ENCODE measurements around the gene SSH2.
A peak's percentile ranks its signal among the peaks of the same experiment; 100 is the strongest.
"Not testable (repeated sequence)": the region's sequence is repeated elsewhere in the genome, so short reads cannot be mapped to it uniquely, and the experiment has no call there.

SSH2 gene

DNA sequence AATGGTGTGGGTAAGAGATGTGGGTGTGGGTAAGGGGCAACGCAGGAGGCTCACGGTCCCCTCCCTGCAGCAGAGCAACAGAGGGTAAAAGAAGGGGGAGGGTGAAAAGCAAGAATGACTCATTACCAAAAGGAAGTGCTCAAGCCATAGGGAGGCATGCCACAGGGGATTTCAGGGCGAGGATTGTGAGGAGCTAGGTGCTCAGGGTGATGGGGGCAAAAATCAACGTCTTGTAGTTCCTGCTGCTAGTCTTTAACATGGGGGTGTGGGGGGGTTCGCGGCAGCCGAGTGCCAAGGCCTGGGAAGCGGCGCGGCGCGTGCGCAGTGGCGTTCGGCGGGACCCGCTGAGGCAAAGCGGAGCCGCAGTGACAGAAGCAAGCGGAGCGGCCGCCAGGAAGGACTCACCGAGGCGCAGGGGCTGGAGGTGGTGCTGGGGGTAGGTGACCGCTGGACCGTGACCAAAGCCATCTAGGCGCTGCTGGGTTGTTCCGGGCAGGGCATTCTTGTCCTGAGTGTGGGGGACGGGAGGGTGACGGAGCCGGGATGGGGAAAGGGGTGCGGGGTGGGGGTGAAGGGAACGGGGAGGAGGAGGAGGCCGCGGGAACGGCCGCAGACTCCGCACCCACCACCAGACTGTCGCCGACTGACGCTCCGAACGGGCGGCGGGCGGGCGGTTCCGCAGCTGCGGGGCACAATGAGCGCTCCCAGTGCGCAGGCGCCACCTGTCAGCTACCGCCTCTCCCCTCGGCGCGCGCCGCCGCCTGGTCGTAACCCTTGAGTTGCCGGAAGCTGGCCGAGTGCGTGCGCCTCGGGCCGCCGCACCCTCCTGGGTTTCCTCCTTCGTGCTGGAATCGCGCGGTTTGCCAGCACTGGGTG, at the start of gene SSH2:
TSS of gene SSH2 (minus strand) at position 696 of the 876 bp plus-strand sequence. CDS start at position 468, 228 bp downstream.
- peak; percentile 77 to 89 (median 84) for DNase-seq

- no peak for DNase-seq
Measured at GRCh38 chr17:29977836-29978235, 47.8 kb upstream of the SSH2 start.

DNA sequence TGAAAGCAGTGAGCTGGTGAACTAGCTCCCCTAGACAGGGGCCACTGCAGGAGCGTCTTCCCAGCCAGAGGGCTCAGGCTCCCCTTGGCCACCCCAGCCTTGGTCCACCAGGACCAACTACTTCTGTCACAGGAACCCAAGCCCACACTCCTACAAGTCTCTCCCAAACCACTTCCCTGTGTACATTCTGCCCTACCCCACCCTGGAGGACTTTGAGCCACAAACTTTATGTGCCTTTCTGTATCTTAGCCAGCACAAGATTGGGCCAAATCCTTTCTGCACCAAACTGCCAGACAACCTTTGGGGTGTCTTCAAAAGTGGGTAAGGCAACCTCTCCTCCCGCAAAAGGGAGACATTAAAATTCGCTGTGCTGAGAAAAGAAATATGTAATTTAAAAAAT, 43.0 kb upstream of the SSH2 start:
- no peak for DNase-seq

GRCh38 chr17:29972277-29972676, 42.2 kb upstream of the SSH2 start:
- DNase-seq, result no peak

DNA sequence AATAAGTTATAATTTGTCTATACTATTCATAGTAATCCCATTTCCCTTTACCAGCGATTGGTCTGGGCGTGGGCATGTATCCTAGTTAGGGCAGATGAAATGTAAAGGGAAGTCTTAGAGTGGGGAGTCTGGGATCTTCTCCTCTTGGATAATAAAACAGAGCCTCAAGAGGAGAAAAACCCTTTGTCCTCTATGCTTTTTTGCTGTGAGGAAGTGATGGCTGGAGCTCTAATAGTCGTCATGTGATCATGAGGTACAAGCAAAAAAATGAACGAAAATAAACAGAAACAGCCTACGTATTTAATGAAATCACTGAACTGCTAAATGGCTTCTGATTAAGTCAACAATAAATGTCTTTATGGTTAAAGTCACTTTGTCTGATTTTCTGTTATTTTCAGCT, 38.2 kb upstream of the SSH2 start:
- no peak for DNase-seq

DNA sequence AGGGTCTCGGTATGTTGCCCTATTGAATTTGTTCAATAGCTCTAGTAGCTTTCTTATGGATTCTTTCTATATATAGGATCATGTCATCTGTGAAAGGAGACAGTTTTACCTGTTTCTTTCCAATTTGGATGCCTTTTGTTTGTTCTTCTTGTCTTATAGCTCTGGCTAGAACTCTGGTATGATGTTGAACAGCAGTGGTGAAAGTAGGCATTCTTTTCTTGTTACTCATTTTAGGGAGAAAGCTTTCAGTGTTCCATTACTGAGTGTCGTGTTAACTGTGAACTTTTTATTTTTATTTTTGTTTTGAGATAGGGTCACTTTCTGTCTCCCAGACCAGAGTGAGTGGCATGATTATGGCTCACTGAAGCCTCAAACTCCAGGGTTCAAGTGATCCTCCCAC, 32.6 kb upstream of the SSH2 start:
- no peak for DNase-seq

GRCh38 chr17:29959658-29960337, 29.8 kb upstream of the SSH2 start:
- DNase-seq, result no peak

DNA sequence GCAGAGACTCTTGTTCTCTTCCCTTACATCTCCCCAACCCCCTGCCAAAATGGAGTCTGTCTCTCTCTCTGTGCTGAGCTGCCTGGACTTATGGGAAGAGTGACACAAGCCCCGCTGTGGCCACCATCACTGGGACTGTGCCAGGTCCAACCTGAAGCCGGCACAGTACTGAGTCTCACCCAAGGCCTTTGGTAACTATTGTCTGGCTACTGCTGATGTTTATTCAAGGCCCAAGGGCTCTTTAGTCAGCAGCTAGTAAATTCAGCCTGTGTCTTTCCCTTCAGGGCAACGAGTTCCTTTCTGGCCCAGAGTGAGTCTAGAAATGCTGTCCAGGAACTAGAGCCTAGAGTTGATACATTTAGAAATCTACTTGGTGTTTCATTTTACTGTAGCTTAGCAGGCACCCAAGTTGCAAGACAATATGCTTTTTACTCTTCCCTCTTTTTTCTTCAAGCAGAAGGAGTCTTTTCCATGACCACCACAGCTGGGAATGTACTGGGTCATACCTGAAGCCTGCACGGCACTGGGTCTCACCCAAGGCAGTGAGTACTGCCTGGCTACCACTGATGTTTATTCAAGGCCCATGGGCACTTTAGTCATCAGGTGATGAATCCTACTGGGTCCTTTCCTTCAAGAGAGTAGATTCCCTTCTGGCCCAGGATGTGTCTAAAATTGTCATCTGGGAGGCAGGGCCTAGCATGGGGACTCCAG, 29.1 kb upstream of the SSH2 start:
- DNase-seq, result no peak

- DNase-seq, result not testable (repeated sequence)
Measured at GRCh38 chr17:29957488-29957887, 27.5 kb upstream of the SSH2 start.

DNA sequence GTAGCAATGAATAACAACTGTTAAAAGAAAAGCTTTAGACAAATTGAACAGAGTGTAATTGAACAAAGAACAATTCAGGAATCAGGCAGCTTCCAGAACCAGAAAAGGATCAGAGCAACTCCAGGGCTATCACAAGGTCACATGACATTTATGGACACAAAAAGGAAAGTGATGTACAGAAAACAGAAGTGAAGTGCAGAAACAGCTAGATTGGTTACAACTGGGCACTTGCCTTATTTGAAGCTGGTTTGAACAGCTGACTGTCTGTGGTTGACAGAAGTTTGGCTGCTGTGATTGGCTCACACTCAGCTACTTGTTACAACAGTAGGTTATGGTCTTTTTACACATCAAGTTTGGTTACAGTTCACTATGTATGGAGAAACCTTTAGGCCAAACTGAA, 26.2 kb upstream of the SSH2 start:
- DNase-seq, result no peak

- no peak for DNase-seq
Measured at GRCh38 chr17:29954405-29954804, 24.4 kb upstream of the SSH2 start.

GRCh38 chr17:29949696-29950095, 19.7 kb upstream of the SSH2 start:
- no peak for DNase-seq

DNA sequence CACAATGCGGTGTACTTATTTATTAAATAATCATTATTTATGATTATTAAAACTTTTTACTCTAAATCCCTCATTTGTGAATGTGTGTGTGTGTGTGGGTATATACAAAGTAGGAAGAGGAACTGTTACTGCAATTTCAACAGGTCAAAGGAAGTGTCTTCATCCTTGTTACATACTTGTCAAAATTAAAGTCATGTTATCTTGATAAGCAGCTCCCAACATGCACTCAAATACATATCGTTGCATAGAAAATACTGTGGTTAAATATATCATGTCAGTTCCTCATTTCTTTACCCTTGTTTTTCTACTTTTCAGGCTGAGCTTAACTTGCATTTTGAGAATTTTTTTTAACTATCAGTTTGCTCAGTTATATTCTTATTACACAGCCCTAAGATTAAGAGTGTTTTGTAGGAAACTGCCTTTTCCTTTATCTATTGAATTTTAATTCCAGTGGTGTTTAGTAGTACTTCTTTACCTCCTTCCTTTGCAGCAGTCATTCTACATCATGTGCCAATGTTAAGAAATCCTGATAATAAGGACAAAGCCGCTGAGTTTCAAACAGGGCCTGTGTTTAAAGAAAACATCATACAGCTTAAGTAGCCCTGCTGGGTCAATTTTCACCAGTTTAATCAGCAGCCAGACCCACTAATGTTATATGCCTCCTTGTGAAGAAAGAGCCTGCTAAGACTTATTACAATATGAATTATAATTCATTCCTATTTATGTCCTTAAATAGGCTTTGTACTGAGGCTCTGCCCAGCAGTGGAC, 18.6 kb upstream of the SSH2 start:
- no peak for DNase-seq

- DNase-seq, result no peak
Measured at GRCh38 chr17:29945281-29945680, 15.3 kb upstream of the SSH2 start.

- DNase-seq, result no peak
Measured at GRCh38 chr17:29941334-29941733, 11.3 kb upstream of the SSH2 start, which contains the start of gene EFCAB5. Gene EFCAB5 (plus strand): TSS chr17:29941634. CDS start chr17:29941797, 163 bp downstream.

DNA sequence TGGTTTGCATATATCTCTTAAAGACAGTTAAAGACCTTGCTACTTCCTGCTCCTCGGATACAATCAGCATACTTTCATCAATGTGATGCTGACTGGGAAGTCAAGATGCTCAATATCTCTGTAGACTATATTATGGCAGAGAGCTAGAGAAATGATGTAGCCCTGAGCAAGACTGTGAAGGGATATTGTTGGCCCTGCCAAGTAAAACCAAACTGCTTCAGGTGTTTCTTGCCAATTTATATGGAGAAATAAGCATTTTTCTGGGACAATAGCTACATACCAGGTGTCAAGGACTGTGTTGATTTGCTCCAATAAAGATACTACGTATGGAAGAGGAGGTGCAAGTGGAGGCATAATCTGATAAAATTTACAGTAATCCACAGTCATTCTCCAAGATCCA, 6.7 kb upstream of the SSH2 start:
- DNase-seq, result no peak

DNA sequence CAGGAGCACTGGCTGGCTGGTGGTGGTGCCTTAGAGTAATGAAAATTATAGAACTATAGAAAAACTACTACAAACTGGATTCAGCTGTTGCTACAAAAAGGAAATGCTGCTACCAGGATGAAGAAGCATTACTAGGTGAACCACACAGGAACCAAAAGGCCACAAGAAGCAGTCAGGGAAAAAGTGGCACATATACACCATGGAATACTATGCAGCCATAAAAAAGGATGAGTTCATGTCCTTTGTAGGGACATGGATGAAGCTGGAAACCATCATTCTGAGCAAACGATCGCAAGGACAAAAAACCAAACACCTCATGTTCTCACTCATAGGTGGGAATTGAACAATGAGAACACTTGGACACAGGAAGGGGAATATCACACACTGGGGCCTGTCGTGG, 5.9 kb upstream of the SSH2 start:
- DNase-seq, result not testable (repeated sequence)

DNA sequence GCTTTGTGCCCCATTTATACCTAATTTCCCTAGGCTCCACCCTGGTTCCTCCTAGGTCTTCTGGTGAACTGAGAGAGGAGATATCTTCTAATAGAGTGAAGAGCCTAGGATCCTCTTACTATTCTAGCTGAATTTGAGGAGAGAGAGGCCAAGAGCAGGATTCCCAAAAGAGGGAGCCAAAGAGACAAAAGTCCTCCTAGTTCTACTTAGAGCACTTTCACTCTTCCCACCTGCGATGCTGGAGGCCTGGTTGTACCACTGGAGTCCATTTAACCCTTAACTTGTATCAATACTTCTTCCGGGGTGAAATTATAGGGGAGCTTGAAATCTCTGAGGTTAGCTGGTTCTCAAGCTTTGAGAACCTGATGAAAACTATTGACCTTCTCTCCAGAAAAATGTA, 3.4 kb upstream of the SSH2 start:
- DNase-seq, result no peak

GRCh38 chr17:29931231-29931932, 1.4 kb upstream of the SSH2 start:
- peak; percentile 37 to 86 (median 73) for DNase-seq

DNA sequence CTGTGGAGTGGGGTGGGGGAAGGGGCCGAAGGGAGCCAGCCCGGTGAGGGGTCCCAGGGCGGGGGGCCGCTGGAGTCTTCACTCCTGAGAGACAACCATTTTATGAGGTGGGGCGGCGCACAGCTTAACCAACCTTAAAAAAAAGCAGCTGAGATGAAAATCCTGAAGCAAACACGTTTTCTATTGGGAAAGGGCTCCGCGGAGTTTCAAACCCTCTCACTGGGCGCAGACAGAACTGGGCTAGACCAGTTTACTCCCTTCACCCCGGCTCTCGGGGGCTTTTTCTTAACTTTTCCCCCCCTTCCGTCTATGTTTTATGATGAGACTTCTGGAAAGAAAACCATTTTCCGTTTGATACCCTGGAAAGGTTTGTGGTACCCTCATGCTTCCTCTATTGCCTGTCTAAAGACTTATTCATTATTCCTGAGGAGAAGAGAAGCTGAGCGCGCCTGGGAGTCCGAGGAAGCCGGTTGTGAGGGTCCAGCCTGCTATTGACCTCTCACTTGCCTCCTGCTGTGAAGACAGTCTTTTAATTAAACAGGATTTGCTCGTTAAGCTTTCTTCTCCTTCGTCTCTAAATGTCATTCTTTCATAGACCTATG, 482 bp upstream of the SSH2 start:
- DNase-seq, result peak in 5 of 6 experiments; percentile 43 to 82 (median 62)

GRCh38 chr17:29929006-29929532, 959 bp downstream of the SSH2 start:
- DNase-seq, result peak in 1 of 6 experiments; percentile 23

All from stimulated activated naive CD4-positive, alpha-beta T cell (primary cell).